Measurements from ENCODE around the gene FSTL5. TPM values are rescaled to one million over a fixed set of nuclear protein-coding genes. Genes with fewer than 3 reads are reported as not detected.
A peak's percentile ranks its signal among the peaks of the same experiment; 100 is the strongest.

FSTL5 gene
- total and polyA plus RNA-seq, 9 of the 15 experiments (the other 6 are each of a cell fraction or from before 2014, with no cell fraction given) = 0.09 to 3.1 (median 0.50) TPM; not detected in 1

- FAIRE-seq = no peak
- Histone ChIP-seq H2AFZ (ENCODE audit: low read depth, low read length) (no peak overlapping the region), H3K4me1 (replicated peaks in 1 of 2; ENCODE audit: control insufficient read depth in 2 of 2, insufficient read depth in 2 of 2, low read length in 2 of 2) (no peaks in the 10 kb centered on the region), H4K20me1 (replicated peaks; ENCODE audit: control insufficient read depth, insufficient read depth, low read length) (no peaks in the 10 kb centered on the region), H3K79me2 (ENCODE audit: control insufficient read depth, insufficient read depth, low read length) (no peaks in the 10 kb centered on the region), H3K27ac (ENCODE audit: extremely low read depth, low read depth, low read length) (no peak overlapping the region), H3K9me3 (replicated peaks; ENCODE audit: control insufficient read depth, insufficient read depth, low read depth, low read length) (no peaks in the 10 kb centered on the region), H3K9me1 (ENCODE audit: control insufficient read depth, insufficient read depth, low read length) (no peaks in the 10 kb centered on the region), H3K27me3 (ENCODE audit: control insufficient read depth in 2 of 2, insufficient read depth in 2 of 2, low read length in 2 of 2) (no peaks in the 10 kb centered on the region), H3K4me2 (ENCODE audit: insufficient read depth, low read length) (no peak overlapping the region), H3K9ac (ENCODE audit: insufficient read depth in 1 of 2, low read depth in 2 of 2, low read length in 2 of 2) (no peak overlapping the region), H3K4me3 (no peak overlapping the region), H3K36me3 (ENCODE audit: control insufficient read depth, insufficient read depth, low read length) (no peaks in the 10 kb centered on the region)
- ChIA-PET POLR2A (no interaction called here), CTCF (ENCODE audit: low intra/inter-chr PET ratio) (no interaction called here)
- ATAC-seq = no peak
- BruUV-seq (replicated peaks) = no TSS peak
- intact Hi-C loops (cut with micrococcal nuclease) (no loop called here), in situ Hi-C loops (cut with MboI) (no loop called here)
- WGBS (ENCODE audit: insufficient coverage, low coverage, missing lambda C conversion rate) = 0% methylated on average over 4 of the region's 11 CpGs
- DNase-seq (ENCODE audit: extremely low read depth in 1 of 4, low spot score in 3 of 4) = peak in 1 of 4 experiments; percentile 6
- TF ChIP-seq CHD7 (IDR thresholded peaks at IDR 0.05; ENCODE audit: low read depth, low read length) (no peak), RUNX1 (IDR thresholded peaks at IDR 0.05; ENCODE audit: low read depth) (no peak), ASH1L (IDR thresholded peaks at IDR 0.05; ENCODE audit: borderline replicate concordance, low read depth, partially characterized antibody) (no peak), ARNT (IDR thresholded peaks at IDR 0.05) (no peak)
- TF ChIP-seq, protein P1, sequence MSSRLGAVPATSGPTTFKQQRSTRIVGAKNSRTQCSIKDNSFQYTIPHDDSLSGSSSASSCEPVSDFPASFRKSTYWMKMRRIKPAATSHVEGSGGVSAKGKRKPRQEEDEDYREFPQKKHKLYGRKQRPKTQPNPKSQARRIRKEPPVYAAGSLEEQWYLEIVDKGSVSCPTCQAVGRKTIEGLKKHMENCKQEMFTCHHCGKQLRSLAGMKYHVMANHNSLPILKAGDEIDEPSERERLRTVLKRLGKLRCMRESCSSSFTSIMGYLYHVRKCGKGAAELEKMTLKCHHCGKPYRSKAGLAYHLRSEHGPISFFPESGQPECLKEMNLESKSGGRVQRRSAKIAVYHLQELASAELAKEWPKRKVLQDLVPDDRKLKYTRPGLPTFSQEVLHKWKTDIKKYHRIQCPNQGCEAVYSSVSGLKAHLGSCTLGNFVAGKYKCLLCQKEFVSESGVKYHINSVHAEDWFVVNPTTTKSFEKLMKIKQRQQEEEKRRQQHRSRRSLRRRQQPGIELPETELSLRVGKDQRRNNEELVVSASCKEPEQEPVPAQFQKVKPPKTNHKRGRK (tag; IDR thresholded peaks at IDR 0.05) = no peak
- TF ChIP-seq, protein P2, sequence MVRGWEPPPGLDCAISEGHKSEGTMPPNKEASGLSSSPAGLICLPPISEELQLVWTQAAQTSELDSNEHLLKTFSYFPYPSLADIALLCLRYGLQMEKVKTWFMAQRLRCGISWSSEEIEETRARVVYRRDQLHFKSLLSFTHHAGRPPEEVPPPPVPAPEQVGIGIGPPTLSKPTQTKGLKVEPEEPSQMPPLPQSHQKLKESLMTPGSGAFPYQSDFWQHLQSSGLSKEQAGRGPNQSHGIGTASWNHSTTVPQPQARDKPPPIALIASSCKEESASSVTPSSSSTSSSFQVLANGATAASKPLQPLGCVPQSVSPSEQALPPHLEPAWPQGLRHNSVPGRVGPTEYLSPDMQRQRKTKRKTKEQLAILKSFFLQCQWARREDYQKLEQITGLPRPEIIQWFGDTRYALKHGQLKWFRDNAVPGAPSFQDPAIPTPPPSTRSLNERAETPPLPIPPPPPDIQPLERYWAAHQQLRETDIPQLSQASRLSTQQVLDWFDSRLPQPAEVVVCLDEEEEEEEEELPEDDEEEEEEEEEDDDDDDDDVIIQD (CRISPR knock-in tag; IDR thresholded peaks at IDR 0.05) = no peak
Measured at GRCh38 chr4:161817914-161818313, 345.9 kb downstream of the FSTL5 start.
